Measurements from ENCODE around the gene NEDD9. TPM values are rescaled to one million over a fixed set of nuclear protein-coding genes. Genes with fewer than 3 reads are reported as not detected.

The NEDD9 gene
- total and polyA plus RNA-seq, 2 of the 13 experiments (the other 11 are each of a cell fraction or from before 2014, with no cell fraction given), result 27.1 to 389 TPM

DNA sequence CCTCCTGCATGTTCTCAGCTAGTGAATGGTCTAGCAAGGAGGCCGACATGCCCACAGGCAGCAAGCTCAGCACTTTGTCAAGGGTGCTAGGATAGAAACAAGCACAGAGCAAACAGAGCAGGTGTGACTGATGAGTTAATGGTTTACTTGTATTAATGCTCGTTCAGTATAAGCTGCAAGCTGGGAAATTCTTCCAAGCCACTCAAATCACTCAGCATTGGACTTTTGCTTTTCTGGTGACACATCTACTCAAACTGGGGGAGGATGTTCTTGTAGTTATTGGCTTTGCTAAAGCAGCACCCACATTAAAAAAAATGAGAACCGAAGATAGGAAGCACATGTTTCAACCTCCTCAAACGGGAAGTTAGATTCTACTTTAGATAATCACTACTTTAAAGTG lies 43.1 kb upstream of the NEDD9 start (continued):
- TF ChIP-seq ZNF891 (CRISPR knock-in tag; IDR thresholded peaks at IDR 0.05) (no peak), ZNF496 (CRISPR knock-in tag; IDR thresholded peaks at IDR 0.05; ENCODE audit: insufficient replicate concordance) (no peak), AHDC1 (CRISPR knock-in tag; IDR thresholded peaks at IDR 0.05; ENCODE audit: borderline replicate concordance) (no peak; the same call in 1 of the 2 replicates), NBN (conservative IDR thresholded peaks at IDR 0.05) (no peak), ZNF121 (CRISPR knock-in tag; IDR thresholded peaks at IDR 0.05) (no peak), ZNF775 (CRISPR knock-in tag; IDR thresholded peaks at IDR 0.05; ENCODE audit: borderline replicate concordance) (no peak), TAF1 (CRISPR knock-in tag; IDR thresholded peaks at IDR 0.05) (no peak), ZNF777 (CRISPR knock-in tag; IDR thresholded peaks at IDR 0.05) (no peak), ZNF34 (CRISPR knock-in tag; IDR thresholded peaks at IDR 0.05; ENCODE audit: borderline replicate concordance) (no peak), ESRRA (CRISPR knock-in tag; IDR thresholded peaks at IDR 0.05; ENCODE audit: low read depth) (no peak), NR1H2 (CRISPR knock-in tag; IDR thresholded peaks at IDR 0.05; ENCODE audit: borderline replicate concordance, low read depth) (no peak), NFIB (CRISPR knock-in tag; IDR thresholded peaks at IDR 0.05; ENCODE audit: borderline replicate concordance) (no peak), ZNF33B (CRISPR knock-in tag; IDR thresholded peaks at IDR 0.05) (no peak), HOXD1 (CRISPR knock-in tag; IDR thresholded peaks at IDR 0.05) (no peak), KDM5B (CRISPR knock-in tag; IDR thresholded peaks at IDR 0.05; ENCODE audit: borderline replicate concordance) (no peak)
- TF ChIP-seq, protein P1, sequence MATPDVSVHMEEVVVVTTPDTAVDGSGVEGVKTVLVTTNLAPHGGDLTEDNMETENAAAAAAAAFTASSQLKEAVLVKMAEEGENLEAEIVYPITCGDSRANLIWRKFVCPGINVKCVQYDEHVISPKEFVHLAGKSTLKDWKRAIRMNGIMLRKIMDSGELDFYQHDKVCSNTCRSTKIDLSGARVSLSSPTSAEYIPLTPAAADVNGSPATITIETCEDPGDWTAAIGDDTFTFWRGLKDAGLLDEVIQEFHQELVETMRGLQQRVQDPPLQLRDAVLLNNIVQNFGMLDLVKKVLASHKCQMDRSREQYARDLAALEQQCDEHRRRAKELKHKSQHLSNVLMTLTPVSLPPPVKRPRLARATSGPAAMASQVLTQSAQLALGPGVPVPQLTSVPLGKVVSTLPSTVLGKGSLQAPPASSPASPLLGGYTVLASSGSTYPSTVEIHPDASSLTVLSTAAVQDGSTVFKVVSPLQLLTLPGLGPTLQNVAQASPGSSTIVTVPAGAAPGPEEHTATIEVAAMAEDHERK (CRISPR knock-in tag; IDR thresholded peaks at IDR 0.05; ENCODE audit: low read depth), result no peak
- TF ChIP-seq, protein P2, sequence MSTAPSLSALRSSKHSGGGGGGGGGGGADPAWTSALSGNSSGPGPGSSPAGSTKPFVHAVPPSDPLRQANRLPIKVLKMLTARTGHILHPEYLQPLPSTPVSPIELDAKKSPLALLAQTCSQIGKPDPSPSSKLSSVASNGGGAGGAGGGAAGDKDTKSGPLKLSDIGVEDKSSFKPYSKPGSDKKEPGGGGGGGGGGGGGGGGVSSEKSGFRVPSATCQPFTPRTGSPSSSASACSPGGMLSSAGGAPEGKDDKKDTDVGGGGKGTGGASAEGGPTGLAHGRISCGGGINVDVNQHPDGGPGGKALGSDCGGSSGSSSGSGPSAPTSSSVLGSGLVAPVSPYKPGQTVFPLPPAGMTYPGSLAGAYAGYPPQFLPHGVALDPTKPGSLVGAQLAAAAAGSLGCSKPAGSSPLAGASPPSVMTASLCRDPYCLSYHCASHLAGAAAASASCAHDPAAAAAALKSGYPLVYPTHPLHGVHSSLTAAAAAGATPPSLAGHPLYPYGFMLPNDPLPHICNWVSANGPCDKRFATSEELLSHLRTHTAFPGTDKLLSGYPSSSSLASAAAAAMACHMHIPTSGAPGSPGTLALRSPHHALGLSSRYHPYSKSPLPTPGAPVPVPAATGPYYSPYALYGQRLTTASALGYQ (CRISPR knock-in tag; IDR thresholded peaks at IDR 0.05), result peak; percentile 64; the same call in 1 of the 2 replicates
- TF ChIP-seq, protein P3, sequence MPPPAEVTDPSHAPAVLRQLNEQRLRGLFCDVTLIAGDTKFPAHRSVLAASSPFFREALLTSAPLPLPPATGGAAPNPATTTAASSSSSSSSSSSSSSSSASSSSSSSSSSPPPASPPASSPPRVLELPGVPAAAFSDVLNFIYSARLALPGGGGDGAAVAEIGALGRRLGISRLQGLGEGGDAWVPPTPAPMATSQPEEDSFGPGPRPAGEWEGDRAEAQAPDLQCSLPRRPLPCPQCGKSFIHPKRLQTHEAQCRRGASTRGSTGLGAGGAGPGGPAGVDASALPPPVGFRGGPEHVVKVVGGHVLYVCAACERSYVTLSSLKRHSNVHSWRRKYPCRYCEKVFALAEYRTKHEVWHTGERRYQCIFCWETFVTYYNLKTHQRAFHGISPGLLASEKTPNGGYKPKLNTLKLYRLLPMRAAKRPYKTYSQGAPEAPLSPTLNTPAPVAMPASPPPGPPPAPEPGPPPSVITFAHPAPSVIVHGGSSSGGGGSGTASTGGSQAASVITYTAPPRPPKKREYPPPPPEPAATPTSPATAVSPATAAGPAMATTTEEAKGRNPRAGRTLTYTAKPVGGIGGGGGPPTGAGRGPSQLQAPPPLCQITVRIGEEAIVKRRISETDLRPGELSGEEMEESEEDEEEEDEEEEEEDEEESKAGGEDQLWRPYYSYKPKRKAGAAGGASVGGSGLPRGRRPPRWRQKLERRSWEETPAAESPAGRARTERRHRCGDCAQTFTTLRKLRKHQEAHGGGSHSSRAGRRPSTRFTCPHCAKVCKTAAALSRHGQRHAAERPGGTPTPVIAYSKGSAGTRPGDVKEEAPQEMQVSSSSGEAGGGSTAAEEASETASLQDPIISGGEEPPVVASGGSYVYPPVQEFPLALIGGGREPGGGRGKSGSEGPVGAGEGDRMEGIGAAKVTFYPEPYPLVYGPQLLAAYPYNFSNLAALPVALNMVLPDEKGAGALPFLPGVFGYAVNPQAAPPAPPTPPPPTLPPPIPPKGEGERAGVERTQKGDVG (CRISPR knock-in tag; IDR thresholded peaks at IDR 0.05; ENCODE audit: borderline replicate concordance), result no peak

All from HepG2 (cell line).